Measurements from ENCODE around the gene GAB4. TPM values are rescaled to one million over a fixed set of nuclear protein-coding genes. Genes with fewer than 3 reads are reported as not detected.

The GAB4 gene
- total RNA-seq, 4 donors from 2014 or later, result not detected

- in situ Hi-C loops (cut with MboI; ENCODE audit: low pct_ligation_motif_present in 1 of 4, low pct_unique_long_range_greater_than_20kb in 1 of 4, low sequenced_read_pairs in 3 of 4) (no loop called here), intact Hi-C loops (cut with DNase I; ENCODE audit: low total_unique reads) (no loop called here)
- Histone ChIP-seq H3K4me1 (no peaks in the 10 kb centered on the region), H3K27ac (no peak overlapping the region), H3K36me3 (no peaks in the 10 kb centered on the region), H3K27me3 (no peaks in the 10 kb centered on the region), H3K9me3 (no peaks in the 10 kb centered on the region), H3K4me3 (no peak overlapping the region)
- DNase-seq, result no peak
- no peak for TF ChIP-seq EP300 (IDR thresholded peaks at IDR 0.05; ENCODE audit: low read depth)
- TF ChIP-seq, protein P1, sequence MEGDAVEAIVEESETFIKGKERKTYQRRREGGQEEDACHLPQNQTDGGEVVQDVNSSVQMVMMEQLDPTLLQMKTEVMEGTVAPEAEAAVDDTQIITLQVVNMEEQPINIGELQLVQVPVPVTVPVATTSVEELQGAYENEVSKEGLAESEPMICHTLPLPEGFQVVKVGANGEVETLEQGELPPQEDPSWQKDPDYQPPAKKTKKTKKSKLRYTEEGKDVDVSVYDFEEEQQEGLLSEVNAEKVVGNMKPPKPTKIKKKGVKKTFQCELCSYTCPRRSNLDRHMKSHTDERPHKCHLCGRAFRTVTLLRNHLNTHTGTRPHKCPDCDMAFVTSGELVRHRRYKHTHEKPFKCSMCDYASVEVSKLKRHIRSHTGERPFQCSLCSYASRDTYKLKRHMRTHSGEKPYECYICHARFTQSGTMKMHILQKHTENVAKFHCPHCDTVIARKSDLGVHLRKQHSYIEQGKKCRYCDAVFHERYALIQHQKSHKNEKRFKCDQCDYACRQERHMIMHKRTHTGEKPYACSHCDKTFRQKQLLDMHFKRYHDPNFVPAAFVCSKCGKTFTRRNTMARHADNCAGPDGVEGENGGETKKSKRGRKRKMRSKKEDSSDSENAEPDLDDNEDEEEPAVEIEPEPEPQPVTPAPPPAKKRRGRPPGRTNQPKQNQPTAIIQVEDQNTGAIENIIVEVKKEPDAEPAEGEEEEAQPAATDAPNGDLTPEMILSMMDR (IDR thresholded peaks at IDR 0.05), result no peak
- no peak for TF ChIP-seq POLR2AphosphoS5 (IDR thresholded peaks at IDR 0.05)
- TF ChIP-seq POLR2A (IDR thresholded peaks at IDR 0.05), result no peak
- WGBS, 2 donors (ENCODE audit: low coverage in 1 of 2), result 40 to 85% methylated on average over 2 to 7 of the region's 7 CpGs
Observed at GRCh38 chr22:16965083-16965482, 42.9 kb downstream of the GAB4 start.

DNA sequence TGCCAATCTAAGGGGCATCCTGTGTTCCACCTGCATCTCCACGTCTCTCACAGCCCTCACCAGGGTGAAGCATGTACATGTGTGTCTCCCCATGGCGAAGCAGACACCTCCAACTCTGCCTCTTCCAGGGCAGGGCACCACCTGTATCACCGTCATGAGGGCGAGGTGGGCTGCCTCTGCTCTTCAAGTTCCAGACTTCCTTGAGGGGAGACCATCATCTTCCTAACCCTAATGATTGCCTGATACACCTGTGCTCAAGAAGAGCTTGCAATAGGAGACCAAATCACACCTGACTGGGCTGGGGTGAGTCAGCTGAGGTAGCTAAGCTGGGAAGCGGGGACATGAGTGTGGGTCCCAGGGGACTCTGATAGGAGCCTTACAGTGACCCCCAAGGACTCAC lies 43.7 kb downstream of the GAB4 start:
- intact Hi-C loops (cut with DNase I; ENCODE audit: low total_unique reads) (no loop called here), in situ Hi-C loops (cut with MboI; ENCODE audit: low pct_ligation_motif_present in 1 of 4, low pct_unique_long_range_greater_than_20kb in 1 of 4, low sequenced_read_pairs in 3 of 4) (no loop called here)
- H3K4me3 ChIP-seq, result no peak overlapping the region
- 76 to 80% methylated on average over 4 to 5 of the region's 5 CpGs for WGBS, 2 donors (ENCODE audit: low coverage in 1 of 2)
- H3K27me3 ChIP-seq, result no peaks in the 10 kb centered on the region
- no peaks in the 10 kb centered on the region for H3K4me1 ChIP-seq
- H3K27ac ChIP-seq, result no peak overlapping the region
- TF ChIP-seq POLR2A (IDR thresholded peaks at IDR 0.05) (no peak), EP300 (IDR thresholded peaks at IDR 0.05; ENCODE audit: low read depth) (no peak), POLR2AphosphoS5 (IDR thresholded peaks at IDR 0.05) (no peak)
- TF ChIP-seq, protein P1 (IDR thresholded peaks at IDR 0.05), result no peak
- DNase-seq, result no peak
- no peaks in the 10 kb centered on the region for H3K9me3 ChIP-seq
- no peaks in the 10 kb centered on the region for H3K36me3 ChIP-seq

DNA sequence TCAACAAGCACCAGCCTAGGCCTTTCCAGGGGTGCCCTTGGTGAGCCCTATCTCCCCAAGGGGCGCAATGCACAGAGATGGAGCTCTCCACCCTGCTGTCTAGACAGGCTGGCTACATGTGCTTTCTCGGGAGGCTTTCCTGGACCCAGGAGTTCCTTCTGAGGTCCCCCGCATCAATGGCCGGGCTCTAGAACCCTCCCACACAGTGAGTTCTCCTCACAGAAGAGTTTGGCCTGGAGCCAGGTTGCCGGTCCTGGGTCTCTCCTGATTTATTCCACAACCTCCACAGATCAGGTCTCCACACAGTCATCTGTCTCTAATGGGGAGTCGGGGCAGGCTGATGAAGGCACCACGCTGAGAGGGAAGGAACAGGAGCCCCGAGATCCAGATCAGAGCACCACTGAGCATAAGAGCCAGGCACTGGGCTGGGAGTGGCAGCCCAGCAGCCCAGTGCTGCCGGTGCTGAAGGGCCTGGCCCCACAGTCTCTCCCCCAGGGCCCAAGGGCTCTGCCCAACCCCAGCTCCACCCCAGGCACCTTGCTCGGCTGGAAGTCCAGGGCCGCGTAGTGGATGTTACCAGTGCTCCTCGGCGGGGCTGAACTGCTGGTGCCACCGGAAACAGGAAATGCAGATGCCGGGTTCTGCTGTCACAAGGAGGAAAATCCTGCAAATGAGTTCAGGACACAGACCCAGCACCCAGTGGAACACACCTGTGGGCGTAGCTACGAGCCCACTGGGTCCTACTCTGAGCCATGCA lies 44.7 kb downstream of the GAB4 start:
- no peaks in the 10 kb centered on the region for H3K4me1 ChIP-seq
- no peak for TF ChIP-seq POLR2A (IDR thresholded peaks at IDR 0.05)
- TF ChIP-seq POLR2AphosphoS5 (IDR thresholded peaks at IDR 0.05), result no peak
- no peak for TF ChIP-seq EP300 (IDR thresholded peaks at IDR 0.05; ENCODE audit: low read depth)
- TF ChIP-seq, protein P1 (IDR thresholded peaks at IDR 0.05), result no peak
- H3K27ac ChIP-seq, result no peak overlapping the region
- no peak for DNase-seq
- 84% methylated on average over 18 of the region's 18 CpGs; no CpG with 5 or more reads in 1 of the 2 donors for WGBS, 2 donors (ENCODE audit: low coverage in 1 of 2)
- H3K9me3 ChIP-seq, result no peaks in the 10 kb centered on the region
- in situ Hi-C loops (cut with MboI; ENCODE audit: low pct_ligation_motif_present in 1 of 4, low pct_unique_long_range_greater_than_20kb in 1 of 4, low sequenced_read_pairs in 3 of 4) (no loop called here), intact Hi-C loops (cut with DNase I; ENCODE audit: low total_unique reads) (no loop called here)
- no peaks in the 10 kb centered on the region for H3K27me3 ChIP-seq
- H3K36me3 ChIP-seq, result no peaks in the 10 kb centered on the region
- no peak overlapping the region for H3K4me3 ChIP-seq

DNA sequence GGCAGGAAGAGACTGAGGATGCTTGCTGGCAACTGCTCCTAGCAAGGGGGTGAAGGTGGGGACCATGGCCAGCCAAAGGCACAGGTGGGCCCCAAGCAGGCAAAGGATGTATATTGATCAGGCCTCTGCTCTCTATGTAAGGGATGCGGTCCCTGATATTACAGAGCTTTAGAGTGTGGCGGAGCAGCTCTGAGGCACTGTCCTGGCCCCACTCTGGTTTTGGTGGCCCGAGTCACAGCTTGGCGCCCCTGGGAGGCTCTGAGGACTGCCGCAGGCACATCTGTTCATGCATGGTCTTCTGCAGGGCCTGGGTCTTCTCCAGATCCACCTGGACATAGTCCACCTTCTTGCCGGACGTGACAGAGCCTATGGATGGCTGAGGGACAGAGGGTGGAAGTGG lies 45.5 kb downstream of the GAB4 start:
- Histone ChIP-seq H3K36me3 (no peaks in the 10 kb centered on the region), H3K9me3 (no peaks in the 10 kb centered on the region), H3K27me3 (no peaks in the 10 kb centered on the region), H3K4me3 (no peak overlapping the region), H3K27ac (no peak overlapping the region), H3K4me1 (no peaks in the 10 kb centered on the region)
- intact Hi-C loops (cut with DNase I; ENCODE audit: low total_unique reads), result no loop called here
- TF ChIP-seq, protein P1 (IDR thresholded peaks at IDR 0.05), result no peak
- no peak for TF ChIP-seq POLR2AphosphoS5 (IDR thresholded peaks at IDR 0.05)
- TF ChIP-seq EP300 (IDR thresholded peaks at IDR 0.05; ENCODE audit: low read depth), result no peak
- no peak for TF ChIP-seq POLR2A (IDR thresholded peaks at IDR 0.05)
- in situ Hi-C loops (cut with MboI; ENCODE audit: low pct_ligation_motif_present in 1 of 4, low pct_unique_long_range_greater_than_20kb in 1 of 4, low sequenced_read_pairs in 3 of 4), result no loop called here
- no peak for DNase-seq
- 83% methylated on average over 6 of the region's 7 CpGs; no CpG with 5 or more reads in 1 of the 2 donors for WGBS, 2 donors (ENCODE audit: low coverage in 1 of 2)

Measured in transverse colon (tissue), 4 donors.